GM12872 (cell line): ENCODE data around the gene ROR2.

Experiments used
- TF ChIP-seq, protein P1 (sequence below): IDR thresholded peaks from 3 replicates; pipeline ENCODE4 v1.5.1; 2011; ENCODE audit warnings: low read depth, mild to moderate bottlenecking, low read length, moderate library complexity; ENCODE audit not compliant: insufficient read depth

Gene ROR2

DNA sequence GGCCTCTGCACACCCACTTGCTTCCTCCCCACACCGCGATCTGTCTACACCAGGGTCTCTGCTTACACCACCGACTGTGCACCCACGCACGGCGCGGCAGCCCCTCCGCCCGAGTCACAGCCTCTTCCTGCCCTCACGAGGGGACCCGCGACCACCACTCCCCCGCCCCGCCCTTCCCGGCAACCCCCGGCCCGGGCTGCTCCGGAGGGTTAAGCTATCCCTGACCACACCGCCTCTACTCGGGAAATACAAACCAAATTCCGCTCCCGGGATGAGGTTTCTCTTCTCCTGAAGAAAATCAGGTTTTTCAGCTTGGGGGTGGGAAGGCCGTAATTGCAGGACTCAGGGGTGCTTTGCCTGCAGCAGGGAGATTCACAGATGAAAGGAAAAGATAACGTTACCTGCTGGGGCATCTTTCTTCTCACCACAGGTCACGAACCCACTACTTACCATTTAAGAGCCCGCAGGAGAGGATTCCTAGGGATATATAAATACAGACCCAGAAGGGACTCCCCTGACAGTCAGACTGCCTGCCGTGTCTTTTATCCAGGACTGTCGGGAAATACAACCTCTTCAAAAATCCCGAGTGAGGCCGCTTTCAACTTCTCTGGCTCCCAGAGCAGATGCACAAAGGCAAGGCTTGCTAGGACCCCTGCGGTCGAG is 63.5 kb downstream of the ROR2 start:
- TF ChIP-seq, protein P1, sequence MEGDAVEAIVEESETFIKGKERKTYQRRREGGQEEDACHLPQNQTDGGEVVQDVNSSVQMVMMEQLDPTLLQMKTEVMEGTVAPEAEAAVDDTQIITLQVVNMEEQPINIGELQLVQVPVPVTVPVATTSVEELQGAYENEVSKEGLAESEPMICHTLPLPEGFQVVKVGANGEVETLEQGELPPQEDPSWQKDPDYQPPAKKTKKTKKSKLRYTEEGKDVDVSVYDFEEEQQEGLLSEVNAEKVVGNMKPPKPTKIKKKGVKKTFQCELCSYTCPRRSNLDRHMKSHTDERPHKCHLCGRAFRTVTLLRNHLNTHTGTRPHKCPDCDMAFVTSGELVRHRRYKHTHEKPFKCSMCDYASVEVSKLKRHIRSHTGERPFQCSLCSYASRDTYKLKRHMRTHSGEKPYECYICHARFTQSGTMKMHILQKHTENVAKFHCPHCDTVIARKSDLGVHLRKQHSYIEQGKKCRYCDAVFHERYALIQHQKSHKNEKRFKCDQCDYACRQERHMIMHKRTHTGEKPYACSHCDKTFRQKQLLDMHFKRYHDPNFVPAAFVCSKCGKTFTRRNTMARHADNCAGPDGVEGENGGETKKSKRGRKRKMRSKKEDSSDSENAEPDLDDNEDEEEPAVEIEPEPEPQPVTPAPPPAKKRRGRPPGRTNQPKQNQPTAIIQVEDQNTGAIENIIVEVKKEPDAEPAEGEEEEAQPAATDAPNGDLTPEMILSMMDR = no peak

DNA sequence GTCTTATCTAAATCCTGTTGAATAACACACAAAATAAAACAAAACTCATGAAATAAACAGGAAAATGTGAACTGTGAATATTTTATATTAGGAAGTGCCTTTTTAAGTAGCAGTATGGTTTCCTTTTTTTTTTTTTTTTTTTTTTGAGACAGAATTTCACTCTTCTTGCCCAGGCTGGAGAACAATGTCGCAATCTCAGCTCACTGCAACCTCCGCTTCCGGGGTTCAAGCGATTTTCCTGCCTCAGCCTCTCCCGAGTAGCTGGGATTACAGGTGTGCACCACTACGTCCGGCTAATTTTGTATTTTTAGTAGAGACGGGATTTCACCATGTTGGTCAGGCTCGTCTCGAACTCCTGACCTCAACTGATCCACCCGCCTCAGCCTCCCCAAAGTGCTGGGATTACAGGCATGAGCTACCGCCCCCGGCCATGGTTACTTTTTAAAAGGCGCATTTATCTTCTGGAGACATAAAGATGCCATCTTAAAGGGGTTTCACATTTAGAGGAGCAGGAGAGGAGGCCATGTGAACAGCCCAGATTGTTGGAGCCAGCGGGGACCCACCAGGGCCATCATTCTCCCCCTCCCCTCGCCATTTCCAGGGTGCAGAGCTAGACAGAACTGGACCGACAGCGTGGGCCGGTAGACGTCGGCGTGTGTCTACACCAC is 64.1 kb downstream of the ROR2 start:
- TF ChIP-seq, protein P1 = no peak

DNA sequence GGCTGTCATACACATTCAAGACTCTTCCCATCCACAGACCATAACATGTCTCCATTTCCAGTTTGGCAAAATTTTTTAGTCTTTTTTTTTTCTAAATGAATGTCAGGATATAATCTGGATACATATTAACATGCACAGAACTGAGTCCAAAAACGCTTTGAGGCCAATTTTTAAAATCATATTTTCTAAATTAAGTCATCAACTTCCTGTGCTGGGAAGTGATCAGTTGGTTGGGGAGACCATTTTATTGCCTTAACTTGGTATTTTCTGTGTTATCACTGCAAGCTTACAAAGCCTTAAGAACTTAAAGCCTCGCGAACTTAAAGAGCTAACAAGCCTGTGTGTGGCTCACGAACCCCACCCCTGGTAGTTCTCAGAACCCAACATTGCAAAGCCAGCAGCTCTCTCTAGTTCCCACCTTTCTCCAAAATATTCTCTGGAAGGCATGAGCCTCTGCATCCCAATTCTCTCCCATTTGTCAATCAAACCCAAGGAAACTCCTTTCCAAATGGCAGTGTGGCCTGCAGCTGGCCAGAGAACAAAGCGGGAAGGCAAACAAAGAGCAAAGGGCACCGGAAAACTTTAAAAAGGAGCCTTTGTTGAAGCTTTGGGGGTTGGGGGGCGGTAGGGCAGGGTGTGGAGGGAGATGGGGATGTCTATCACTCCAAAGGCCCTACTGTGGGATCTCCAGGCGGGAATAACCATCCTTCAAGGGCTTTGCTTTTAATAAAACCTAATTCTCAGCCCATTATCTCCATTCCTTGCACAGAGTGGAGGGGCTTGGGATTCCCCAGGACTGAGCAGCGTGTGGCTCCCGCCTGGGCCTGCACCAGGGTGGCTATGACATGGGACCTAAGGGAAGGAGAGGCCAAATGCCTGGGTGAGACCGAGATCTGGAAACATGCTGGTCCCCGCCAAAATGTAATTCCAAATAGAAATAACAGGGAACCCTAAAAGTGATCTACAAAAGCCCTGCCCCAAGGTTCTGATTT is 65.0 kb downstream of the ROR2 start:
- TF ChIP-seq, protein P1 = no peak

DNA sequence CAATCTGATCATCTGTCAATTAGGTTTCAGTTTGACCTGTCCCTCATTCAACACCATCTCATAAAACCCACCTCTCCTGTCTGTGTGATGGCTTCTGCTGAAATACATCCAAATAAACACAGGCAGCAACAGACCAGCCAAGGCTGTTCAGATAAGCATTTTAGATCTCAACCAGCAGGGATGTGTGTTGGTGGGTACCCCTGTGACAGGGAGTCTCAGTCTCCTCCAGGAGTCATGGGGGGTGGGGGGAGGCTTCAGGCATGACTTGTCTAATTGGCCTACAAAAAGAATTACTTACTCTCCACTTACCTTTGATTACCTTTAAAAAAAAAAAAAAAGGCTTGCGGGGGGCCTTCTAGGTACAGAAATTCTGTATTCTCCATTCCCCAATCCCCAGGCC is 65.9 kb downstream of the ROR2 start:
- TF ChIP-seq, protein P1 = no peak

DNA sequence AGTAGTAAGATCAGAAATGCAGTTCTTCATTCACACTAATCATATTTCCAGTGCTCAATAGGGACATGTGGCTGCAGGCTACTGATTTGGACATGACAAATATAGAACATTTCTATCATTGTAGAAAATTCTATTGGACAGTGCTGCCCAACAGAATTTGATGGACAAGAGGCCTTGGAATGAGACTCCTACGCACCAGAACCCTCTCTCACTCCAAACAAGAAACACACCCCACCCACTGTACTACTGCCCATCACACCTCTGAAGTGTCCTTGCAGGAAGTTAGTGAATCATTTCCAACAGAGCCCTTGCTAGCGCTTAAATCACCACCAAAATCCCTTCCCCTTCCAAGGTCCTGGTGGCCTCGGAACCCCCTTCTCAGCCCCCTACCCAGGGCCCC is 66.5 kb downstream of the ROR2 start:
- TF ChIP-seq, protein P1 = no peak

DNA sequence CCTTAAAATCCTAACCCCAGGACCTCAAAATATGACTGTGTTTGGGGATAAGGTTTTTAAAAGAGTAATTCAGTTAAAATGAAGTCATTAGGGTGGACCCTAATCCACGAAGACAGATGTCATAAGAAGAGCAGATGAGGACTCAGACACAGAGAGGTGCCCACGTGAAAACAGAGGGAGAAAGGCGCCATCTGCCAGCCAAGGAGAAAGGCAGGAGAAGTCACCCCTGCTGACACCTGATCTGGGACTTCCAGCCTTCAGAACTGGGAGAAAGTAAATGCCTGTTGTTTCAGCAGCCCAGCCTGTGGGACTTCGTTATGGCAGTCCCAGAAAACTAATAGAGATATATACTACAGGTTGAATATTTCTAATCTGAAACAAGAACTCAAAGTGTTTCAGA is 67.4 kb downstream of the ROR2 start:
- TF ChIP-seq, protein P1 = no peak

DNA sequence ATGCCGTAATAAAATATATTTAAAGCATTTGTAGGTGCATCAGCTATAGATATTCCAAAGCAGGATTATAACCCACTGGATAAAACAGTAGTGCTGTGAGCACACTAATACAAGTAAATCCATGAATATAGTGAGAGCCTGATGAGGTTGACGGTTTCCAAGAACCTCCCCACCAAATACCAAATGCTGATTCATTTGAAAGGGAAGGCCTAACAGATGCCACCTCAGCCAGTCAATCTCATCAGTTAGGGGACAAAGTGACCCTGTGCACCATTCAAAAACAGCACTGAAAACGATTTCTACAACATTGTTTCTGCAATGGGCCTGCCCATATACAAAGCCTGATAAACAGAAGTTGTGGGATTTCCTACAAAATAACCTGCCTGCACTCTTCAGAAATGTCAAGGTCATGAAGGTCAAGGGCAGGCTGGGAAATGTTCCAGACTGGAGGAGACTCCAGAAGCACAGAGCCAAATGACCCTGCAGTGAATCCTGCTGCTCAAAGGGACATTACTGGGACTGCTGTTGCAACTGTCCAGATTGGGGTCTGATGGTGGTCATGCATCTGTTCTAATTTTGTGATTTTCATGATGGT is 69.6 kb downstream of the ROR2 start:
- TF ChIP-seq, protein P1 = no peak
